ENCODE data around the gene EMC6.

DNA sequence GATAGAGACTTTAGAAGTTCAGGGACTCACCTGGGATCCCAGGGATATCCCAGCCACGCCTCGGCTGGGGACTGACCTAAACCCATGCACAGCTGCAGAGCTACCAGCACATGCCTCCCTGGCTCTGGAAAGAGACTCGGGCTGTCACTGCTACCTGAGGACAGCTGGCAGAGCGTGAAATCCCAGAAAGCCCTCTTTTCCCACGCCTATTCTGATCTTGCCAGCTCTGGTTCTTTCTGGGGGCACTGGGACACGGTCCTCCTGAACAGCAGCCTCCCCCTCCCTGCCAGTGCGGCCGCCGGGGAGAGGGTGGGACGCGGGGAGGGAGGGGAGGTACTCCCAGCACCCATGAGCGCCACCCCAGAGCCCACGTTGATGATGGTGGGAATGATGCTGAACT is 16.6 kb downstream of the EMC6 start:
- TF ChIP-seq POLR2A (IDR thresholded peaks at IDR 0.05; ENCODE audit: low read depth, low read length): no peak
- no peak for TF ChIP-seq POLR2AphosphoS5 (IDR thresholded peaks at IDR 0.05; ENCODE audit: low read depth, low read length)

Measured in GM12892 (cell line).